ENCODE measurements around the gene C5. TPM values are rescaled to one million over a fixed set of nuclear protein-coding genes. Genes with fewer than 3 reads are reported as not detected.
A peak's percentile ranks its signal among the peaks of the same experiment; 100 is the strongest.

The C5 gene
- total RNA-seq, 2 donors from 2014 or later: 8.3 to 12.2 TPM

GRCh38 chr9:120932086-120932823, 117.8 kb downstream of the C5 start:
- Histone ChIP-seq H3K4me3 (peak overlapping the region; percentile 32), H3K4me1 (ENCODE audit: control insufficient read depth in 1 of 2, low read depth in 2 of 2) (peaks cover 69 to 94% of the 10 kb centered on the region in 2 donors)

DNA sequence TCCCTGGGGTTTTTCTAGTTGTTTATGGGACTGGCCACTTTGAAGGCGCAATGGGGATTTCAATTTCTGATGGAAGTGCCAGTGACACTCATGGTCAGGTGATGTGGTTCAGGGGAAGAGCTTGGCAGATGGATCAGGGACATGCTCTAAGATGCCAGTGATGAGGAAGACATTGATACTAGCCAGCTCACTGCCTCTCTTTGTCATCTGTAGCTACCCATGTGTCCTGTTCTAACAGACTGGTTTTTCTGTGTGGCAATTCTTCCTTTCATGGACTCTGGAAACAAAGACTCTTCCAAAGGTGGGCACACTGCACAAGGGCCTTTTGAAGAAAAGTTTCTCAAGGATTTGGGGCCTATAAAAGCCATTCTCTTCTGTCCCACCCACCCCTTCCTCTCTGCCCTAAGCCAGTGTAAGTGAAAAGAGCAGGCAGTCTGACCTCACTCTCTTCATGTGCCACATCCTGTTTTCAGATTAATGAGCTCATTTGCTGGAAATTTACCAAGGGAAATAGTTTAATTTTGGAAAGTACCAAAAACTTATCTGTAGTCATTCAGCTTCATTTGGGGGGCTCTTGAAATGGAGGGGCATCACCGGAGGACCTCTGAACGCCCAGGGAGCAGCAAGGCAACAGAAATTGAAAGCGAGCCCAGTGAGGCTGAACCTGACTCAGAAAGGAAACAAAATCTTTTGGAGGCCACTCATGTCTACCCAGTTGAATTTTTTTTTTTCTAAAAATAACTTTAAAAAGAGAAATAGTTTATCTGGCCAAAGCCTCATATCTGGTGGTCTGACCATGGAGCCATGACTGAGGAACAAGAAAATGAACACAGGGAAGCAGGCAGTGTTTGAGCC, 118.6 kb downstream of the C5 start:
- H3K9me3 ChIP-seq: no peaks in the 10 kb centered on the region
- no peaks in the 10 kb centered on the region for H3K36me3 ChIP-seq
- DNase-seq (ENCODE audit: low spot score): no peak
- H3K27ac ChIP-seq: peak overlapping the region; percentile 96
- ATAC-seq (ENCODE audit: insufficient number of reproducible peaks, low FRiP score, low read depth): peak; percentile 39
- H3K4me1 ChIP-seq (ENCODE audit: control insufficient read depth in 1 of 2, low read depth in 2 of 2): peaks cover 66 to 94% of the 10 kb centered on the region in 2 donors
- peak overlapping the region; percentile 32 for H3K4me3 ChIP-seq
- TF ChIP-seq, protein P1, sequence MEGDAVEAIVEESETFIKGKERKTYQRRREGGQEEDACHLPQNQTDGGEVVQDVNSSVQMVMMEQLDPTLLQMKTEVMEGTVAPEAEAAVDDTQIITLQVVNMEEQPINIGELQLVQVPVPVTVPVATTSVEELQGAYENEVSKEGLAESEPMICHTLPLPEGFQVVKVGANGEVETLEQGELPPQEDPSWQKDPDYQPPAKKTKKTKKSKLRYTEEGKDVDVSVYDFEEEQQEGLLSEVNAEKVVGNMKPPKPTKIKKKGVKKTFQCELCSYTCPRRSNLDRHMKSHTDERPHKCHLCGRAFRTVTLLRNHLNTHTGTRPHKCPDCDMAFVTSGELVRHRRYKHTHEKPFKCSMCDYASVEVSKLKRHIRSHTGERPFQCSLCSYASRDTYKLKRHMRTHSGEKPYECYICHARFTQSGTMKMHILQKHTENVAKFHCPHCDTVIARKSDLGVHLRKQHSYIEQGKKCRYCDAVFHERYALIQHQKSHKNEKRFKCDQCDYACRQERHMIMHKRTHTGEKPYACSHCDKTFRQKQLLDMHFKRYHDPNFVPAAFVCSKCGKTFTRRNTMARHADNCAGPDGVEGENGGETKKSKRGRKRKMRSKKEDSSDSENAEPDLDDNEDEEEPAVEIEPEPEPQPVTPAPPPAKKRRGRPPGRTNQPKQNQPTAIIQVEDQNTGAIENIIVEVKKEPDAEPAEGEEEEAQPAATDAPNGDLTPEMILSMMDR (IDR thresholded peaks at IDR 0.05): no peak
- H3K27me3 ChIP-seq (replicated peaks; ENCODE audit: insufficient read depth): no peaks in the 10 kb centered on the region

More at GRCh38 chr9:120932086-120932823, 117.8 kb downstream of the C5 start:
- no peaks in the 10 kb centered on the region for H3K36me3 ChIP-seq
- DNase-seq (ENCODE audit: low spot score): no peak
- no peak for ATAC-seq (ENCODE audit: insufficient number of reproducible peaks, low FRiP score, low read depth)
- H3K27me3 ChIP-seq (replicated peaks; ENCODE audit: insufficient read depth): no peaks in the 10 kb centered on the region
- no peaks in the 10 kb centered on the region for H3K9me3 ChIP-seq
- TF ChIP-seq, protein P1 (IDR thresholded peaks at IDR 0.05): no peak
- peak overlapping the region; percentile 96 for H3K27ac ChIP-seq

DNA sequence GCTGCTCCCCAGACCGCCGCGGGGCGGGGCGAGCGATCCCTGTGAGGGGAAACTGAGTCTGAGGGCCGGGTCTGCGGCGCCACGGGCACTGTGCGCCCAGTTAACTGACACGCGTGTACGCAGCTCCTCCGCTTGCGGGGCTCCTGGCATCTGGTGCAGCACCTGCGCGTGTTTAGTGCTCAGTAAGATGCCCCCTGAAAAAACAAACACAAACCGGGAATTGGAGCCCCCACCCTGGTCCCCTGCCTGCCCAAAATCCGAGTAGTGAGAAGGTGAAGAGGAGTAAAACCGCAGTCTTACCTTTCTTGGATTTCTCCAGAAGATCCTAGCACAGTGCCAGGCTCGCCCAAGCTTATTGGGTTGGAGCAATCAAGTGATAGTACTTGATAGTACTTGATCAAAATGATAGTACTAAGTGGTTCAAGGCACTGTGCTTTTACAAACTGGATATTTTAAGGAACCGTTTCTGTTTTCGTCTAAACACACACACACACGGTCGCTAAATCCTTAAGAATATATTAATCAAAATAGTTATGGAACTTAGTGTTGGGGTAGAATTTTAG, 120.8 kb downstream of the C5 start:
- H3K27me3 ChIP-seq (replicated peaks; ENCODE audit: insufficient read depth): no peaks in the 10 kb centered on the region
- no peak for ATAC-seq (ENCODE audit: insufficient number of reproducible peaks, low FRiP score, low read depth)
- TF ChIP-seq, protein P1 (IDR thresholded peaks at IDR 0.05): no peak
- DNase-seq (ENCODE audit: low spot score): no peak
- peaks cover 56 to 94% of the 10 kb centered on the region in 2 donors for H3K4me1 ChIP-seq (ENCODE audit: control insufficient read depth in 1 of 2, low read depth in 2 of 2)
- H3K36me3 ChIP-seq: no peaks in the 10 kb centered on the region
- H3K4me3 ChIP-seq: peak overlapping the region; percentile 80
- peak overlapping the region; percentile 96 for H3K27ac ChIP-seq
- no peaks in the 10 kb centered on the region for H3K9me3 ChIP-seq

DNA sequence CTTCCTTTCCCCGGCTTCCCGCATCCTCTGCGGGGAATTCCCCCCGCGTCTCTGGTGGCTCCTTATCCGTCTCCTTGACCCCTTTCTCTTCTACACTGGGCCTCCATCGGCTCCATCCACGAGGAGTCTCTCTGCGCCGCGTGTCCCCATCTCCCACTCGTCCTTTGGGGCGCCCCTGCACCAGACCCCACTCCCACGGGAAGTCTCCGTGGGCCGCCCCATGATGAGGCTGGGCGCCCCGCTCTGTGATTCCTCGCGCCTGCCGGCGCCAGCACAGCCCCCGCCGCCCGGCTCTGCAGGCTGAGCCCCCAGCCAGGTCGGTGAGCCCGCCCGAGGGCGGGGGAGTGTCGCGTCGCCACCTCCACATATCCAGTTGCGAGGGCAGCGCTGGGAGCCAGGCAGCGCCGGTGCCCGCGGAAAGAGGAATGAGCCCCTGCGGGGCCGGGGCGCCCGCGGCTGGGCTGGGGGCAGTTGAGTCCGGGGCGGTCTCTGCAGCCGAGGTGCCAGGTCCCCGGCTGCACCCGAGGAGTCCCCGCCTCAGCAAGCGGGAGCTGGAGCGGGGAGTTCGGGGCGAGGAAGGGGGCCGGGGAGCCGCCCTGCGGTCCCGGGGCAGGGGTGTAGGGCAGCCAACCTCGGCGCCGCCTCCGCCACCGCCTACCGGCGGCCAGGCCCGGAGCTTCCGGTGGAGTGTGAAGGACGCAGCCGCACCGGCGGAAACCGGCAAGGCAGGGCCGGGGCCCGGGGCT, 121.4 kb downstream of the C5 start:
- Histone ChIP-seq H3K27ac (peak overlapping the region; percentile 96), H3K36me3 (no peaks in the 10 kb centered on the region), H3K4me3 (peak overlapping the region; percentile 80), H3K27me3 (replicated peaks; ENCODE audit: insufficient read depth) (no peaks in the 10 kb centered on the region), H3K9me3 (no peaks in the 10 kb centered on the region), H3K4me1 (ENCODE audit: control insufficient read depth in 1 of 2, low read depth in 2 of 2) (peaks cover 54 to 94% of the 10 kb centered on the region in 2 donors)
- TF ChIP-seq, protein P1 (IDR thresholded peaks at IDR 0.05): peak; percentile 19
- DNase-seq (ENCODE audit: low spot score) (no peak), ATAC-seq (ENCODE audit: insufficient number of reproducible peaks, low FRiP score, low read depth) (no peak)

Measured in thoracic aorta (tissue), 2 donors.